LNCAP (cell line): ENCODE results near the gene SMYD3.

Source experiments
- TF ChIP-seq, protein P1 (sequence below): fragments of 450-650 bp; IDR thresholded peaks from 2 replicates; pipeline ENCODE4 v1.5.1; 2017; ENCODE audit warnings: mild to moderate bottlenecking

Gene SMYD3

GRCh38 chr1:245896258-245896657 is 610.8 kb downstream of the SMYD3 start:
- TF ChIP-seq, protein P1, sequence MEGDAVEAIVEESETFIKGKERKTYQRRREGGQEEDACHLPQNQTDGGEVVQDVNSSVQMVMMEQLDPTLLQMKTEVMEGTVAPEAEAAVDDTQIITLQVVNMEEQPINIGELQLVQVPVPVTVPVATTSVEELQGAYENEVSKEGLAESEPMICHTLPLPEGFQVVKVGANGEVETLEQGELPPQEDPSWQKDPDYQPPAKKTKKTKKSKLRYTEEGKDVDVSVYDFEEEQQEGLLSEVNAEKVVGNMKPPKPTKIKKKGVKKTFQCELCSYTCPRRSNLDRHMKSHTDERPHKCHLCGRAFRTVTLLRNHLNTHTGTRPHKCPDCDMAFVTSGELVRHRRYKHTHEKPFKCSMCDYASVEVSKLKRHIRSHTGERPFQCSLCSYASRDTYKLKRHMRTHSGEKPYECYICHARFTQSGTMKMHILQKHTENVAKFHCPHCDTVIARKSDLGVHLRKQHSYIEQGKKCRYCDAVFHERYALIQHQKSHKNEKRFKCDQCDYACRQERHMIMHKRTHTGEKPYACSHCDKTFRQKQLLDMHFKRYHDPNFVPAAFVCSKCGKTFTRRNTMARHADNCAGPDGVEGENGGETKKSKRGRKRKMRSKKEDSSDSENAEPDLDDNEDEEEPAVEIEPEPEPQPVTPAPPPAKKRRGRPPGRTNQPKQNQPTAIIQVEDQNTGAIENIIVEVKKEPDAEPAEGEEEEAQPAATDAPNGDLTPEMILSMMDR, result no peak

DNA sequence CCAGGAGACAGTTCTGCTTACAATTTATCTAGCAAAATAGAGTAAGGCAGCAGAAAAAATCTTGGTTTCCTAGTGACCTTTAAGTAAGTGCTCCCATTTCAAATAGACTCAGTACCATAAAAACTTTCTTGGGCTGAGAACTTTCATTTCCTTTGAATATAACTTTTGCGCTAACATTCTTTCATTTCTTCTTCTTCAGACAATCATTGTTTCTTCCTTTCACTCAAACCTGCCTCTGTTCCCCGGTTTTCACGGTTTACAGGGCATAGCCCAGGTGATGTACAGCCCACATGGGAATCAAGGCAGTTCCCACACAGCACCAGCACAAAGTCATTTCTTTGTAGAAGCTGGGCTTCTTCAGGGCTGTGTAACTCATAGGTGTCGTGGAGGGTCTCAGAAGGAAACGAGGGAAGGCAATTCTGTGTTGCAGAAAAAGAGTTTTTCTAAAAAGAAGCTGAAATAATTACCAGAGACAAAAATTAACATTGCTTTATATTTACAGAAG is 611.6 kb downstream of the SMYD3 start:
- TF ChIP-seq, protein P1, result no peak

DNA sequence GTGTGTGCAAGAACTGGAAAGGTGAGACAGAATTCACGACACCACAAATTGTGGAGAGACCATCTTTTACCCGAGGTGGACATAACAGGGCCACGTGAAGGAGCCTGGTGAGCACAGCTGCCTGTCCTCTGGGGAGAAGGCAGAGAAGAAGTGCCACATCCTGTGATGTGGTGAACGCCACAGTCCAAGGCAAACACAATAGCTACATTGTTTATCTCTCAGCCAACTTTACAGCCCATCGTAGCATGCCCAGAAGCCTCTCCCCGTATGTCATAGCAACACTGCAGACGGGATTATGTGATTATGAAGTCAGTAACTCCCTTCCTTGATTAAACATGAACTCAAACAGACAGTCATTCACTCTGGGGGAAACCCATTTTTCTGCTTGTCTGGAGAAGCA is 612.2 kb downstream of the SMYD3 start:
- TF ChIP-seq, protein P1, result no peak

DNA sequence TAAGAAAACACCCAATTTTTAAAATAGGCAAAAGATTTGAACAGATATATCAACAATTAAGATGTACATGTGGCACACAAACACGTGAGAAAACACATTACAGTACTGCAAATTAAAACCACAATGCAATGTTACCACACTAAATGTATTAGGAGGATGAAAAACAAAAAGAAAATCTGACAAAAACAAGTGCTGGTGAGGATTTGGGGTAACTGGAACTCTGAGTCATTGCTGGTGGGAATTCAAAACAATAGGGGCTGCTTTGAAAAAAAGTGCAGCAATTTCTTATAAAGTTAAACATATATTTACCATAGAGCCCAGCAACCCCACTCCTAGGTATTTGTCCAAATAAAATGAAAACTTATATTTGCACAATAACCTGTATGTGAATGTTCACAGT is 614.1 kb downstream of the SMYD3 start:
- TF ChIP-seq, protein P1, result no peak

DNA sequence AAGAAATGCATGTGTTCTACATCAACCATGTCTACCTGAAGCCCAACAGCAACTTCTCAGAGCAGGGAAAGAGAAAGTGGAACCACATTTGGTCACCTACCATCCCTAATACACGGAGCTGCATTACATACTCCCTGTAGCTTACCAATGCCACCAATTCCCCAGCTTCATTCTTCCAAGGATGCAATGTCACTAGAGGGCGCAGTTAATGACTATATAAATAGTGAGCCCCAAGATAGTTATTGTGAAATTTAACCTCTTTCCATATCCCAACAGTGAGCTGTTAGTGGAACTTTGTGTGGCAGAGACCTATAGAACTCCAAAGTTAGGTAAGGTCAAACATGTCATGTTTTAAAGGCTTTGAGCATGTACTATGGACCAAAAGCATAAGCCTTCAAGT is 618.3 kb downstream of the SMYD3 start:
- TF ChIP-seq, protein P1, result peak; percentile 62

DNA sequence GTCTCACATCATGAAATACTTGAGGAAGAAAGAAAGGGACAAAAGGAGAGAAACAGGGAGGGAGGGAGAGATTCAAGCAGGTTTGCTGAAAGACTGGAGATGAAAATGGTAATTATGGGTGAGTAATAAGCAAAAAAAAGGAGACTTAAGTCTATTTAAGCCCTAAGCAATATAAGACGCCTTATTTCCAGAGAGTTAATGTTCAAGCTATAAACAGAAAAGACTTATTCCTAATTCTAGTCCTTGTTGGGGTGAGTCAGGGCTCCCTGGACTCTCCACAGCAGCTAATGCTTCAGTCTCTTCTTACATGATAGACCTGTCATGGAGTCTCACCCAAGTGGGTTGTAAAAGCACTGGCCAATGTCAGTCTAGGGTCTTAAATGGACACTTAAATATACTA is 619.2 kb downstream of the SMYD3 start:
- TF ChIP-seq, protein P1, result no peak

GRCh38 chr1:245881767-245882391 is 625.2 kb downstream of the SMYD3 start:
- TF ChIP-seq, protein P1, result no peak
